Aorta (tissue), 5 donors: ENCODE results near the gene RXFP4. TPM values are rescaled to one million over a fixed set of nuclear protein-coding genes. Genes with fewer than 3 reads are reported as not detected.

ENCODE experiments used
- ATAC-seq: fragments of 200-7000 bp; cut with Tn5 transposase; one replicate; pipeline ENCODE4 v1.9.1; 2022; ENCODE audit warnings: moderate library complexity; ENCODE audit not compliant: low FRiP score
- DNase-seq, 2 donors: peaks; one replicate each; pipeline ENCODE4 v3.0.0-alpha.2; 2020
- H3K27ac ChIP-seq, 2 donors: one replicate each; pipeline ENCODE4 v1.5.1; 2013; ENCODE audit warnings: low read length in 2 of 2, mild to moderate bottlenecking in 2 of 2, moderate library complexity in 2 of 2, control low read depth in 1 of 2, inconsistent platforms in 1 of 2, low read depth in 1 of 2
- H3K27me3 ChIP-seq, 2 donors: one replicate each; pipeline ENCODE4 v1.6.1; 2013; ENCODE audit warnings: control low read depth in 1 of 2, low read length in 1 of 2, mild to moderate bottlenecking in 1 of 2, moderate library complexity in 1 of 2; ENCODE audit not compliant: insufficient read depth in 2 of 2, control insufficient read depth in 1 of 2
- H3K36me3 ChIP-seq, 2 donors: one replicate each; pipeline ENCODE4 v1.6.1; 2013; ENCODE audit warnings: control low read depth in 1 of 2, low read length in 1 of 2, mild to moderate bottlenecking in 1 of 2; ENCODE audit not compliant: insufficient read depth in 2 of 2, control insufficient read depth in 1 of 2
- H3K4me1 ChIP-seq, 2 donors: one replicate each; pipeline ENCODE4 v1.6.1; 2013; ENCODE audit warnings: low read length in 2 of 2, control low read depth in 1 of 2, mild to moderate bottlenecking in 1 of 2, moderate library complexity in 1 of 2; ENCODE audit not compliant: insufficient read depth in 2 of 2, control insufficient read depth in 1 of 2
- H3K4me3 ChIP-seq, 2 donors: one replicate each; pipeline ENCODE4 v1.5.1; 2013; ENCODE audit warnings: low read length in 2 of 2, control low read depth in 1 of 2, mild to moderate bottlenecking in 1 of 2
- H3K9me3 ChIP-seq: one replicate; pipeline ENCODE4 v1.6.1; 2013; ENCODE audit warnings: mild to moderate bottlenecking, low read length; ENCODE audit not compliant: control insufficient read depth
- WGBS, 2 donors: extraction: QIAGEN DNeasy Blood & Tissue Kit; methylation state at CpG; one replicate each; pipeline ENCODE4 v1.1.7; 2013; 5-methylcytosine and 5-hydroxymethylcytosine counted together
- intact Hi-C, 2 donors: fragments of 100-400 bp; cut with DNase I; formaldehyde crosslinking; loops; one replicate each; pipeline versions ENCODE4 v1.14.2 to v1.15.0; 2022
- polyA plus RNA-seq, 2 donors: library from polyadenylated mRNA; stranded (reverse); fragments of 200-250 nt; gene quantifications; one replicate each; pipeline ENCODE4 v1.2.3, GENCODE V29; 2013
- total RNA-seq, 2 donors: library from RNA; stranded (reverse); fragmentation: NEBNext Ultra II Directional; extraction: Animal tissue kit (Norgen Biotek cat#: 25700); gene quantifications; one replicate each; pipeline ENCODE4 v1.2.1, GENCODE V29; 2021
- donor health status: healthy with polysubstance abuse.
- donor health status: Bipolar disorder and iron deficiency.
- donor health status: DM: no; HTN: no; CAD: no.
- donor health status: DM: no; HTN: no; CAD: no.
- donor health status: DM: yes; HTN: yes; CAD: no.

Gene RXFP4
- total and polyA plus RNA-seq, 4 donors = not detected

DNA sequence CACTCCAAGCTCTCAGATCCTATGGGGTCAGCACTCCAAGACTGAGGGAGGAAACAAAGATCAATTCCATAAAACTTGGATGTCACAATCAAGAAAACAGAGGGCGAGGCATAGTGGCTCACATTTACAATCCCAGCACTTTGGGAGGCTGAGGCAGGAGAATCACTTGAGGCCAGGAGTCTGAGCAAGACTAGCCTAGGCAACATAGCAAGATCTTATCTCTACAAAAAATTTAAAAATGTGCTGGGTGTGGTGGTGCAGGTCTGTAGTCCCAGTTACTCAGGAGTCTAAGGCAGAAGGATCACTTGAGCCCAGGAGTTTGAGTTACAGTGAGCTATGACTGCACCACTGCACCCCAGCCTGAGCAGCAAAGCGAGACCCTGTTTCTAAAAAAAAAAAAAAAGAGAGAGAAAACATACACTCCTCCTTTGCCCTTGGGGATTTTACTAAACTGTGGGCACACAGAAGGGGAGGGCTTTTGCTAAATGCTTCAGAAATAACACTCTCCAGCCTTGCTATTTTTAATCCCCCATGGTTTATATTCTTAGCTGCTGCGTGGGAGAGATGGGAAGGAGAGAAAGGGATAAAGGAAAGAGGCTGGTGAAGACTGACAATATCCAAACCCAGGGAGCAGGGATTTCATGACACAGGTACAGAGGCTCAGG is 18.8 kb downstream of the RXFP4 start:
- Histone ChIP-seq H3K9me3 (no peaks in the 10 kb centered on the region), H3K27ac (peak overlapping the region; percentile 46 to 95), H3K27me3 (no peaks in the 10 kb centered on the region), H3K36me3 (peaks cover 0 to 15% of the 10 kb centered on the region in 2 donors), H3K4me1 (no peaks in the 10 kb centered on the region), H3K4me3 (no peak overlapping the region)
- ATAC-seq (no peak), DNase-seq (no peak)
- WGBS, 2 donors = 30 to 32% methylated on average over 3 of the region's 3 CpGs
- intact Hi-C loops = no loop called here

- ATAC-seq = peak; percentile 85
- H3K36me3 ChIP-seq = peaks cover 0 to 17% of the 10 kb centered on the region in 2 donors
Measured at GRCh38 chr1:155961937-155962336, 20.5 kb downstream of the RXFP4 start.

GRCh38 chr1:155962599-155963211 is 21.3 kb downstream of the RXFP4 start:
- intact Hi-C loops = no loop called here
- no peak overlapping the region for H3K4me3 ChIP-seq
- H3K27me3 ChIP-seq = no peaks in the 10 kb centered on the region
- peak; percentile 83 to 88 for DNase-seq
- peak overlapping the region in 1 of 2 donors; percentile 96 for H3K27ac ChIP-seq
- 33% methylated on average over 18 of the region's 18 CpGs for WGBS, 2 donors
- no peaks in the 10 kb centered on the region for H3K4me1 ChIP-seq
- no peak for ATAC-seq
- no peaks in the 10 kb centered on the region for H3K9me3 ChIP-seq
- peaks cover 0 to 15% of the 10 kb centered on the region in 2 donors for H3K36me3 ChIP-seq

More at GRCh38 chr1:155961937-155962336, 20.5 kb downstream of the RXFP4 start:
- Histone ChIP-seq H3K27ac (peak overlapping the region; percentile 73 to 96), H3K4me3 (no peak overlapping the region), H3K27me3 (no peaks in the 10 kb centered on the region), H3K4me1 (no peaks in the 10 kb centered on the region), H3K9me3 (no peaks in the 10 kb centered on the region)
- intact Hi-C loops = no loop called here
- 11 to 13% methylated on average over 14 of the region's 14 CpGs for WGBS, 2 donors
- DNase-seq = peak; percentile 94 to 95

GRCh38 chr1:155964193-155964592 is 22.8 kb downstream of the RXFP4 start:
- H3K27me3 ChIP-seq = no peaks in the 10 kb centered on the region
- intact Hi-C loops = no loop called here
- 59 to 62% methylated on average over 7 of the region's 7 CpGs for WGBS, 2 donors
- no peaks in the 10 kb centered on the region for H3K9me3 ChIP-seq
- no peak overlapping the region for H3K4me3 ChIP-seq
- ATAC-seq (no peak), DNase-seq (no peak)
- no peaks in the 10 kb centered on the region for H3K4me1 ChIP-seq
- H3K27ac ChIP-seq = peak overlapping the region in 1 of 2 donors; percentile 8
- H3K36me3 ChIP-seq = peaks cover 0 to 14% of the 10 kb centered on the region in 2 donors

- H3K4me1 ChIP-seq = no peaks in the 10 kb centered on the region
- ATAC-seq (no peak), DNase-seq (no peak)
- H3K4me3 ChIP-seq = no peak overlapping the region
- no peak overlapping the region for H3K27ac ChIP-seq
- H3K9me3 ChIP-seq = no peaks in the 10 kb centered on the region
- H3K27me3 ChIP-seq = no peaks in the 10 kb centered on the region
- peaks cover 0 to 14% of the 10 kb centered on the region in 2 donors for H3K36me3 ChIP-seq
- 68 to 70% methylated on average over 9 of the region's 9 CpGs for WGBS, 2 donors
- intact Hi-C loops = no loop called here
Measured at GRCh38 chr1:155966135-155966534, 24.7 kb downstream of the RXFP4 start.

GRCh38 chr1:155966750-155967149 is 25.3 kb downstream of the RXFP4 start:
- Histone ChIP-seq H3K4me1 (no peaks in the 10 kb centered on the region), H3K27ac (peak overlapping the region in 1 of 2 donors; percentile 20), H3K9me3 (no peaks in the 10 kb centered on the region), H3K36me3 (peaks cover 0 to 12% of the 10 kb centered on the region in 2 donors), H3K27me3 (no peaks in the 10 kb centered on the region), H3K4me3 (no peak overlapping the region)
- ATAC-seq (no peak), DNase-seq (no peak)
- intact Hi-C loops = no loop called here
- 64 to 84% methylated on average over 4 to 7 of the region's 7 CpGs for WGBS, 2 donors

DNA sequence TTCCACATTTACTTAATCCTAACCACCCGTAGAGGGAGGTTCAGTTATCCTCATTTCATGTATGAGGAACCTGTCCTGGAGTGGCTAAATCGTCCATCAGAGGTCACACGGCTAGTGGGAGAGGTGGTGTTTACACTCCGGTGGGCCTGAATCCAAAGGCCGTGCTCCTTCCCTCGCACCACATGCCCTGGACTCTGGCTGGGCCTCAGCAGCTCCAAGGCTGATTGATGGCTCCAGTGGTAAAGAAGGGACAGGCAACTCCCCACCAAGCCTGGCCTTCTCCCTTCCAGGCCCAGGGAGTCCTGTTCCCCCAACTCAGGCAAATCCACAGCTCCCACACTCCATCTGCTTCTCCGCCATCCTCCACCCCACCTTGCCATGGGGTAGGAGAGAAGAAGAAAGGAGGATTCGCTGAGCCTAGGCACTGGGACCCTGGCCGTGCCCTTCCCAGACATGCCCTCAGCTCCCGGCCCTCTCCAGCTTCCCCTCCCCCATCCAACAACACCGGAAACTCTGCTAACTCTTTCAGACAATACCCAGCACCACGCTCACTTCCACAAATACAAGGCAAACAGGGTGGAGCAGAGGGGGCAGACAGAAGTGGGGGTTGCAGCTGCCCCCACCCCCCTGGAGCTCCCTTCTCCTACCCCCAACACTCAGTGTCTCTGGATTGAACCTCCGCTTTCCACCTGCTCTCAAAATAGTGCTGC is 26.1 kb downstream of the RXFP4 start:
- H3K36me3 ChIP-seq = peaks cover 0 to 9% of the 10 kb centered on the region in 2 donors
- H3K27ac ChIP-seq = peak overlapping the region in 1 of 2 donors; percentile 20
- intact Hi-C loops = no loop called here
- no peaks in the 10 kb centered on the region for H3K4me1 ChIP-seq
- ATAC-seq = no peak
- no peak for DNase-seq
- H3K9me3 ChIP-seq = no peaks in the 10 kb centered on the region
- H3K27me3 ChIP-seq = no peaks in the 10 kb centered on the region
- H3K4me3 ChIP-seq = no peak overlapping the region
- 18 to 19% methylated on average over 13 of the region's 13 CpGs for WGBS, 2 donors

DNA sequence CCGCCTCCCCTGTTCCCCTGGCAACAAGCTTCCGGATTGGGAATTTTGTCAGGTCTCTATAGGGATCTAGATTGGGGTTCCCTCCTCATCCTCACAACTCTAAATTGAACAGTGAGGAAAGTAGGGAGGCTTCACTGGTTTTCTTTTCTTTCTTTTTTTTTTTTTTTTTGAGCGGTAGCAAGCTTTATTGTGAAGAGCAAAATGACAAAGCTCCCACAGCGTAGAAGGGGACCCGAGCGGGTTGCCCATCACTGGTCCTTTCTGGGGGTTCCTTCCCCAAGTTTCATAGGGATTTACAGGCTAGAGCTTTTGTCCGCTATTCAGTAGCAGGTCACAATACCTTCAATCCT is 26.6 kb downstream of the RXFP4 start:
- Histone ChIP-seq H3K27ac (peak overlapping the region in 1 of 2 donors; percentile 65), H3K36me3 (peaks cover 0 to 9% of the 10 kb centered on the region in 2 donors), H3K4me1 (no peaks in the 10 kb centered on the region), H3K4me3 (no peak overlapping the region), H3K9me3 (no peaks in the 10 kb centered on the region), H3K27me3 (no peaks in the 10 kb centered on the region)
- intact Hi-C loops = no loop called here
- DNase-seq (no peak), ATAC-seq (no peak)
- 50 to 53% methylated on average over 7 of the region's 7 CpGs for WGBS, 2 donors
